CD4-positive, alpha-beta T cell treated with Interleukin-15 for 1 hour (primary cell): ENCODE measurements around the gene TFB1M.
A peak's percentile ranks its signal among the peaks of the same experiment; 100 is the strongest.

Source experiments
- DNase-seq: peaks from one replicate; pipeline ENCODE4 v3.0.0-alpha.2; 2020

Gene TFB1M

DNA sequence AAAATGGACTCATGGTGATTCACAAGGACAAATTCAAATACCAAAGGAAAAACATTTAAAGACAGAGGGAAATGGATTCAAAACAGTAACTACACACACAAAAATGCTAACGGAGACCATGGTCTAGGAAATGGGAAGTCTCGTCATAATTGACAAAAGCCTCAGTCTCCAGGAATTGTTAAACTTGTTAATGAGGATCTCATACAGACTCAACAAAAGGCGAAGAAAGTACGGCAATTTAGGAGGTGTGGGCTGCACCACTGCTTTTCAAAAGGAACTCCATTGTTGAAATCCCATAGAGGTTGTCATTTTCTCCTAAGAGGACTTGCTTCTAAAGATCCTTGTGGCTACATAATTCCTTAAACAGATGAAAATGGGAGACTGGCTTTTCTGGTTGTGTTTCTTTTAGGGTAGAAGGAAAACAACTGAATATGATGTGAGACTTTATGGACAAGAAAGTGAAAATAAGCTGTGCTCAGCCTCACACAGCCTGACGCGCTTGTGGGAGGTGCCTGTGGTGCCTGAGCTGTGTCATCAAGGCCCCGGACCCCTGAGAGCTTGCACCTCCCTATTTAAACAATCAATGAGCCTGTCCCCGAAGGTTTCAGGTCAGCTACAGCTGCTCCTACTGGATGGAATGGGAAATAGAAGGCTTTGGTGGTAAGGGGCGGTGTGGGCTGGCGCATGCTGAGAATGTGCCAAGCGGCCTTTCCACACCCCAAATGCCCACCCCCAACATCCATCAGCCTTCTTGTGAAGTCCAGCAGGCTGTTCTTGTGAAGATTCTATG is 53.0 kb downstream of the TFB1M start:
- DNase-seq = no peak

- no peak for DNase-seq
Observed at GRCh38 chr6:155260686-155261085, 53.6 kb downstream of the TFB1M start.

GRCh38 chr6:155259897-155260296 is 54.4 kb downstream of the TFB1M start:
- no peak for DNase-seq

DNA sequence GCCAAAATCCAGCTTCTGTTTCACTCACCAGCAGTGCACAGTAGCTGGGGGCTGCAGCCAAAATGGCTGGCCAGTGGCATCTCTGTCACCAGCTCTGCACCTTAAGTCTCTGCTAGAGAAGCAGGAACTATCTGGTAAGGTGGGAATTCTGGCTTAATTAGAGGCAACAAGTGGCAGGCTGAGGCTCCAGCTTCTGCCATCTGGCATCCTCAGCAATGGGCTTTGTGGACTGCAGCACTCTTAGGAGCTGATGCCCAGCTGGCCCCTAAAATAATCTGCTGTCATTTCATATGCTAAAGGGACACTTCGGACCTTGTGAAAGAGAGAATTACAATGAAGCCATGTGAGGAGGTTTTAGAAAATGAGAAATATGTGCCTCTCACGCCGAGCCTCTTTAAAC is 55.1 kb downstream of the TFB1M start:
- no peak for DNase-seq

- no peak for DNase-seq
Observed at GRCh38 chr6:155257796-155258195, 56.5 kb downstream of the TFB1M start.

DNA sequence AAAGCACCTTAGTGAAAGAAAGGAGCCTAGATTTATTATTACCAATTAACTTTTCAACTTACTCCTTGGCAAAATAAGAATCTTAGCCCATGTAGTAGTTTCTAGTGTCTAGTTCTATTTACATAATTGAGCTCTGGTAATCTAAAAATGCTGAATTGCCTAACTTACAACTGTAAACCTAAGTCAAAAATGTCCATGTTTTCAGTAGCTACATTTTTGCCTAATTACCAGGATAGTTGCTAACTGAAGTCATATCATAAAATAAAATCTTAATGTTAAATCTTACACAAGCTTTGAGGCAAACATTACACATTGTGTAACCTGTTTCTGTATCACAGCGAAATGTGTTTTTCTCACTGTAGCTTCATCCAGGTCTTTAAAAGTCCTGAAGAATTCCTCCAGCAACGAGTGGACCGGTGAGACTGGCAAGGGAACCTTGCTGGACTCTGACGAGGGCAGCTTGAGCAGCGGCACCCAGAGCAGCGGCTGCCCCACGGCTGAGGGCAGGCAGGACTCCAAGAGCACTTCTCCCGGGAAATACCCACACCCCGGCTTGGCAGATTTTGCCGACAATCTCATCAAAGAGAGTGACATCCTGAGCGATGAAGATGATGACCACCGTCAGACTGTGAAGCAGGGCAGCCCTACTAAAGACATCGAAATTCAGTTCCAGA is 58.0 kb downstream of the TFB1M start:
- no peak for DNase-seq

DNA sequence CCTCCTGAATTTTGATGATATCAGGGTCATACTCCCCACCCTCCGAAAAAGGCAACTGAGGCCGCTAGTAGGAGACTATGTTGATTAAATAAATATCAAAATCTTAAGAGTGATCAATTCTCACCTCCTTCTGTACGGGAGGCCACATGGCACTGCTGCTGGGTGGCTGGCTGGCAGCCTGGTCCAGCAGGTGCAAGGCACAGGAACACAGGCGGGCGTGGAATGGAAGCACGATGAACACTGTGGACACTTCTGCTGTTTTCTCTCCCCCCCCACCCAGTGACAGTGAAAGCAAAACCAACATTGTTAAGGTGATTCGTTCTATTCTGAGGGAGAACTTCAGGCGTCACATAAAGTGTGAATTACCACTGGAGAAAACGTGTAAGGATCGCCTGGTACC is 60.1 kb downstream of the TFB1M start:
- no peak for DNase-seq

GRCh38 chr6:155253337-155253736 is 60.9 kb downstream of the TFB1M start:
- no peak for DNase-seq

- DNase-seq = no peak
Observed at GRCh38 chr6:155252581-155252980, 61.7 kb downstream of the TFB1M start.

GRCh38 chr6:155250701-155251381 is 63.4 kb downstream of the TFB1M start:
- no peak for DNase-seq

DNA sequence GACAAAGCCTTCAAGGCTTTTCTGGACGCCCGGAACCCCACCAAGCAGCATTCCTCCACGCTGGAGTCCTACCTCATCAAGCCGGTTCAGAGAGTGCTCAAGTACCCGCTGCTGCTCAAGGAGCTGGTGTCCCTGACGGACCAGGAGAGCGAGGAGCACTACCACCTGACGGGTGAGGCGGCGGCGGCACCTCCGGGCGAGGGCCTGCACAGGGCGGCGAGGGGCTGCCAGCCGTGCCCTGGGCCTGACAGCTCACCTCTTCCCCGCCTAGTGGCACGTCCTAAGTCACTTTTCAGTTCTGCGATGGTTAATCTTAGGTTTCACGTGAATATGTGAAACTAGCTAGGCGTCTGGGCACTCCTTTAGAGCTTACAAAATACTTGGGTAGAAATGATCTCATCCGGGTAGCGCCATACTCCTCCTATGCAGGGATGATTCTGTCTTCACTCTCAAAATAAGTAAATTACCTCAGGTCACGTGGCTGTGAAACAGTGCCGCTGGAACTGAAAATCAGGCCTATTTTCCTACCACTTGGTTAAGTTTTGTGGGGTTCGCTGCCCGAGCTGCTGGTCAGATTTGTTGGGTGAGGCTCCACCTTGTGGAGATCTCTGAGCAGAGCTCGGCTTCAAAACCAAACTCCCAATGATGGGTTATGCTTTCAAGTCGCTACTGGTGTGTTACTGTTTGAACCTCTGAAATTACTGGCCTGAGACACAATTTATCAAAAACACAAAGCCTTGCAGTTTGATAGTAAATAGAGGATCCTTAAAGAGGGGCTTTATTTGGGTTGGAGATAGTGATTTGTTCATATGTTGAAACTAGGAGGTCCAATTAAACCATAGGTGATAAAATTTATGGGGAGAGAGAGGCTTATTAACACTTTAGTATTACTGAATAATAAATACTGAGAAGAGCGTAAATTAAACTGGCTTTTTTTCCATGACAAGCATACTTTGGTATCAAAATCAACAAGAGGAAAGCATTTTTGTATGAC is 66.0 kb downstream of the TFB1M start:
- peak; percentile 29 for DNase-seq

GRCh38 chr6:155247618-155248007 is 66.7 kb downstream of the TFB1M start:
- no peak for DNase-seq

DNA sequence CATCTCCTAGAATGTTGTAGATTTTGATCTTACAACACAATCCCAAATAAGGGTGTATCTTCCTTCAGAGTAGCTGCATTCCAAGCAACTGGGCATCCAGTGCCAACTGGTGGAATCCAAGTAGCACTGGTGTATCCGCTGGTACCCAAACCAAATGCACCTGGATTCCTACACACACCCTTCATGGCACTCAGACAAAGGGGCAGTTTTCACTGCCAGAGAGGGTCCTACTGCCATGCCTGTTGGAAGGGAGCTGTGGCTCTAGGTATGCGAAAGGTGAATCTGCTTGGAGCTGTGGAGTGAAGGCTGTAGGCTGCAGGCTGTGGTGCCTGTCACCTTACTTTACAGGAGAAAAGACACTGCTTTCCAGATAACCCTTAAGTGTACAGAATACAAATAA is 67.5 kb downstream of the TFB1M start:
- no peak for DNase-seq

DNA sequence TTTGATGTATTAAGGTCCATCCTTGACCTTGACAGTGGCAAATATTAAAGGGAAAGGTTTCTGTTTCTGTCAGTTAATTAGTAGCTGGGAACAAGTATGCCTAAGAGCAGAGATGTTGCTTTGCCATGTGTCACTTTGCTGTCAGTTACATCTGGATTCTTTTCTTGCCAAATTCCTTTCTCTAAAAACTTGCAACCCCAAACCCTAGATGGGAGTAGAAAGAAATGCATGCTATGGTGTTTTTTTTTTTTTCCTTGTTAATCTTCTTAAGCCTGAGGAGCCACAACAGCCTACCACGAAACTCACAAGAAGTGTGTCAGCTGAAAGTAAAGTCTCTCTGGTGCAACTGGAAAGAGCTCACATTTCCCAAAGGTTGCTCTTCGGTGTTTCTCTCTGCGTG is 68.5 kb downstream of the TFB1M start:
- DNase-seq = no peak

GRCh38 chr6:155245193-155245592 is 69.1 kb downstream of the TFB1M start:
- DNase-seq = no peak

- DNase-seq = no peak
Observed at GRCh38 chr6:155244434-155244833, 69.8 kb downstream of the TFB1M start.

DNA sequence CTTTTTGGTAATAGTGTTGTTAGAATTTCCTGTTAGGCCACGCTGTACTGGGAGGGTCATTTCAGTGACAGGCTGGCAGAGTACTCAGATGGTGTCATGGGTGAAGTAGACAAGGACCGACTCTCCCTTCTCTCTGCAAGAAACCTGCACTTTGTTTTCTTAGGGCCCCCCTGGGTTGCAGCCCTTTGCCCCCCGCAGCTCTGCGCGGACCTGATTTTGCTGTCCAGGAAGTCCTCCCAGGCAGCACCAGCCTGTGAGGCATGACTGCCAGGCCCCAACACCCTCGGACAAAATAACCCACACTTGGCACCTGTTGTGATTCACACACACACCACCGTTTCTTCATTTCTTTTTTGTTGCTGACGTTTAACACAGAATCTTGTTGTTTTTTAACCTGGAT is 72.3 kb downstream of the TFB1M start:
- no peak for DNase-seq

DNA sequence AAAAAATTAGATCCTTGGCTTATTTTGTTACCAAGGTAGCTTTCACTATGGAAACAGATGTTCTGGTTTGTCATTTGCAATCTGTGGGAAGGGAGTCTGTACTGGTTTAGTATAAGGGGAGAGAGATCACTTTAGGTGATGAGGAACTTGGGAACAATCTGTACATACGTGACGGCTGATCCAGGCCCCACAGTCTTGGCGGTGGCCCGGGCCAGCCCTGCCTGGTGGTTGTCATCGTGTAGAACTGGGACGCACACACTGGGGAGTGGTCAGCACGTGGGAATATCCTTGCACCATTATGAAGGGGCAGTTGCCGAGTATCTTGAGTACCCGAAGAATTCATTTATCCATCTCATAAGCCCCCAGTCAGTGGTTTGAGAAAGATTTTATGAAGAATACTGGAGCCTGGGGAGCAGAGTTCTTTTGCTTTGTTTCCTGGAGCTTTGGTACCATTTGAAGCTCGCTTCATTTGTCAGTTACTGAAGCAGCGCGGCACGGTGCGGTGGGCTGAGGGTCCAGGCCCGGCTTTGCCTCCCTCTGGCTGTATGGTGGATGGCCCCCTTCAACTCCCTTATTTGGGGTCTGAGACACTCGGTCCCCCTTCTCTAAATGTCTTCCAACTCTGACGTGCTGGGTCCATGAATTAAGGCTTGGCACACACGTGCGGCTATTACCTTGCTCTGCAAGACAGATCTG is 73.2 kb downstream of the TFB1M start:
- DNase-seq = no peak

DNA sequence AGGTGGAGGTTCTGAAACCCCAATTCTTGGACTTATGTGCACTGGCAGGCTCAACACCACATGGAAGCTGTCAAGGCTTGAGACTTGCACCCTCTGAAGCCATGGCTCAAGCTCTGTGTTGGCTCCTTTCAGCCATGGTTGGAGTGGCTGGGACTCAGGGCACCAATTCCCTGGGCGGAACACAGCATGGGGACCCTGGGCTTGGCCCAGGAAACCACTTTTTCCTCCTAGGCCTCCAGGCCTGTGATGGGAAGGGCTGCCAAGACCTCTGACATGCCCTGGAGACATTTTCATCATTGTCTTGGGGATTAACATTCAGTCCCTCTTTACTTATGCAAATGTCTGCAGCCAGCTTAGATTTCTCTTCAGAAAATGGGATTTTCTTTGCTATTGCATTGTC is 76.7 kb downstream of the TFB1M start:
- no peak for DNase-seq

GRCh38 chr6:155235087-155235486 is 79.2 kb downstream of the TFB1M start:
- DNase-seq = no peak

- no peak for DNase-seq
Observed at GRCh38 chr6:155234687-155235086, 79.6 kb downstream of the TFB1M start.

- DNase-seq = no peak
Observed at GRCh38 chr6:155234167-155234566, 80.1 kb downstream of the TFB1M start.
